ENCODE measurements around the gene ARL14EP. TPM values are rescaled to one million over a fixed set of nuclear protein-coding genes. Genes with fewer than 3 reads are reported as not detected.

Gene ARL14EP
- total RNA-seq, 1 donor from 2014 or later: 38.9 TPM

DNA sequence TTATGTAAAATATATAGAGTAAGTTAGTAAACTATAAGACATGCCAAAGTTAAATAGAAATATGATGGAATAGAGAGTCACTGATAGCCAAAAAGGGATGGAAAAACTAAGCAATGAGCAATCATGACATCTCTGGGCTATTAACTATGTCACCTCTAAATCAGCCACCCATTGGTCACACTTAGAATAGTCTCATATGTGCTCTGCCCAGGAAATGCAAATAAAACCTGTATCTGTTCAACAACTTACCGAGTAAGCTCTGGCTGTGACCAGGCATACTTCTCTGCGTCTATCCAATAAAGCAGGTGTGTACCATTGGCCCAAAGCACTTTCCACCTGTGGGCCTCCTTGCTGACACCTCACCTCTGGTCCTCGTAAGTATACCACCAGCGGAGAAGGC lies 1.6 kb upstream of the ARL14EP start:
- no peak for DNase-seq (ENCODE audit: missing footprints)
- ATAC-seq: no peak
- intact Hi-C loops (cut with DNase I): no loop called here

DNA sequence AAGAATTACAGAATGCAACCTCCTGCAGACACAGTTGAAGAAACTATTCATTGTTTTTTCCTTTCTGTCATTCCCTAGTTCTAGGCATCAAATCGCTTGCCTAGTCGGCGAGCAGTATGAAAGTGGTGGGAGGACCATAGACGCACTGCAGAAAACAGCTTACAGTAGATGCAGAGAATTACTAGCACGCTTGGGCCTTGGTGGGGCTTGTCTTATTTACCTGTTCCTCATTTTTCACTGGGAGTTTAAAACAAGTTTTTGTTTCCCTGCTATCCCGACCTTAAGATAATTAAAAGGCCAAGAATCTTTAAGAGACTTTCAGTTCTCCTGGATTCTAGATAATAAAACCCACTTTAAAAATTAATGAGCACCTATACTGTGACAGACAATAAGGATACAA lies 713 bp upstream of the ARL14EP start:
- DNase-seq (ENCODE audit: missing footprints) (no peak), ATAC-seq (no peak)
- intact Hi-C loops (cut with DNase I): no loop called here

DNA sequence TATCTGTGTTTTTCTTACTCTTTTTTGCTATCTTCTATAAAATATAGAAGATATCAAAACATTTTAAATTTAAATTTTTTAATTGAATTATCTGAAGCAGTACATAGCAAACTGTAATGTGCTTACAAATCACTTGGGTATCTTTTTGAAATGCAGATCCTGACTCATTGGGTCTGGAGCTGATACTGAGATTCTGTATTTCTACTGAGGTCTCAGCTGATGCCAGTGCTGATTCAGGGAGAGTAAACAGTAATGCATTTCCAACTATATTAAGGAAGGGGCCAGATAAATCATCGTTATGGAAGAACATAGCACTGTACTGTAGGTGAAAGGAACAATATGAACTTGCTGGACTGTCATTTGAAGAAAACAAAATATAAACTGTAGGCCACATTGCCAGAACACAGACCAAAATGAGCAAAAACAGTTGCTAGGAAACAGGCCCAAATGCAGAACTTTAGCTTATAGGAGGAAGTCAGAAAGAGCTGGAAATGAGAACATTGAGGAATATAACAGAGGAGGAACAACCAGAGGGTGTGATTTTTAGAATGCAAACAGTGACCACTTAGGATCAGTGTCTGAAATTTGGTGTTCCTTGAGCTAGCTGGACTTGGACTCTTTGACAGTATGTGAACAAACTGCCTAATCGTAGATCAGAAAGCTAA lies 3.3 kb downstream of the ARL14EP start:
- no peak for ATAC-seq
- intact Hi-C loops (cut with DNase I): no loop called here
- DNase-seq (ENCODE audit: missing footprints): no peak

DNA sequence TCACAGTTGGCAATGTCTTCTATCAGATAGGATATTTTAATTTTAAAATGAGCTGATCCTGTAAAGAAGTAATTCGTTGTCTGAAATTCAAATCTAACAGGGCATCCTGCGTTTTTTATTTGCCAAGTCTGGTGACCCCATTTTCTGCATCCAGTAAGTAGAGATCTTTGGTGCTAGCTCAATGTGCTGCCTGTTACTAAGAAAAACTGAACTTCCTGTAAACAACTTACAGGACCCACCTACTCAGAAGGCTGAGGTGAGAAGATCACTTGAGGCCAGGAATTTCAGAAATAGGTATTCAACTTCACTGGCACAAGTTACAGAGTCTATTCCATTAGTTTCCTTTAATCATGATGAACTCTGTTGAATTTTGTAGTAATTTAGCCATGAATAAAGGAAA lies 4.0 kb downstream of the ARL14EP start:
- ATAC-seq: no peak
- DNase-seq (ENCODE audit: missing footprints): no peak
- intact Hi-C loops (cut with DNase I): no loop called here

DNA sequence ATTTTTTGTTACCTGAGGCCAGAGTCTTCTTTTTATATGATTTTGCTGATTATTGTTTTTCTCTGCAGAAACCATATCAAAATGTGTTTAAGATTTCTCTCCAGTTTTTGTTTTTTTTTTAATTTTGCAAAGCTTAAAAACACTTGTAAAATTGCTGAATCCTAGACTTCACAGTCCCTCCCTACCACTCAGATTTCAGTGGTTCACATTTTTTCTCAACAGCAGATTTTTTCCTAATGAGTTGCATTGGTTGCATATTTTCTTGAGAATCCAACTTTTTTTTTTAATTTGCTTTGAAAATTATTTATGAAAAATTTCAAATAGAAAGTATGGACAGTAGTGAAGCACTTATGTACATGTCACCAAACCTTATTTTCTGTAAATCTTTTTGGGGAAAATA lies 5.8 kb downstream of the ARL14EP start:
- DNase-seq (ENCODE audit: missing footprints): no peak
- intact Hi-C loops (cut with DNase I): no loop called here
- ATAC-seq: no peak

DNA sequence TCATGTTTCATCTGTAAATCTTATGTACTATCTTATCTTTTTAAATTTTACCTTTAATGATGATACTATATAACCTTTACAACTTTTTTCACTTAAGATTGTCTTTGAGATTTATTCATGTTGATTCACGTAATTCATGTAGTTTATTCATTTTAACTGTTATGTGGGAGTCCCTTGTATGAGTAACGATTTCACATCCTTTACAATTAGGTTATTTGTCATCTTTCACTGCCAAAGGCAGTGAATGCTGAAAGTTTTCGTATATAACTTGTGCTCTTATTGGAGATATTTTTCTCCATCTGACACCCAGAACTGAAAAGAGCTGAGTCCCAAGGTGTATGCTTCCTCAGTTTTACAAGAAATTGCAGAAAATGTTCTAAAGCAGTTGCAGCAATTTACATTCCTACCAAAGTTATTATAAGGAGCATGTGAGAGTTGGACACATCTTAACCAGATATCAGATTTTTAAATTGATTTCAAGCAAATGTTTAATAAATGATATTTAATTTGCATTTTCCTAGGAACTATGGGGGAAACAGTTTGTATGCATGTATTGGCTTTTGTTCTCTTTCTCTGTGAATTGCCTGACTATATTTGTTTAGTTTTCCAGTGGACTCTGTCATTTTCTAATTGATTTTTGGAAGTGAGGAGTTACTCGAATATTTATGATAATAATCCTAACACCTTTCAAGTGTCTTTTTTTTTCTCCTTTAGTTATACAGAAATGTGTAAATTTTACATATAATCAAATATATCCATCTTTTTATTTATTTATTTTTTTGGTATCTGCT lies 6.4 kb downstream of the ARL14EP start:
- intact Hi-C loops (cut with DNase I): no loop called here
- DNase-seq (ENCODE audit: missing footprints): no peak
- no peak for ATAC-seq

DNA sequence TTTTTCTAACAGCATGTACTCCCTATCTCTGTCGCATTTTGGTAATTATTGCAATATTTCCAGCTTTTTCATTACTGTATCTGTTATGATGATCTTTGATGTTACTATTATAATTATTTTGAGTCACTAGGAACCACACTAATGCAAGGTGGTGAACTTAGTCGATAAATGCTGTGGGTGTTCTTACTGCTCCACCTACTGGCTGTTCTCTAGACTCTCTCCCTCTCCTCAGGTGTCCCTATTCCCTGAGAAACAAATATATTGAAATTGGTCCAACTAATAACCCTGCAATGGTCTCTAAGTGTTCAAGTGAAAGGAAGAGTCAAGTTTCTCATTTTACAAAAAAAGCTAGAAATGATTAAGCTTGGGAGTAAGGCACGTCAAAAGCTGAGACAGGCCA lies 10.5 kb downstream of the ARL14EP start:
- intact Hi-C loops (cut with DNase I): no loop called here

DNA sequence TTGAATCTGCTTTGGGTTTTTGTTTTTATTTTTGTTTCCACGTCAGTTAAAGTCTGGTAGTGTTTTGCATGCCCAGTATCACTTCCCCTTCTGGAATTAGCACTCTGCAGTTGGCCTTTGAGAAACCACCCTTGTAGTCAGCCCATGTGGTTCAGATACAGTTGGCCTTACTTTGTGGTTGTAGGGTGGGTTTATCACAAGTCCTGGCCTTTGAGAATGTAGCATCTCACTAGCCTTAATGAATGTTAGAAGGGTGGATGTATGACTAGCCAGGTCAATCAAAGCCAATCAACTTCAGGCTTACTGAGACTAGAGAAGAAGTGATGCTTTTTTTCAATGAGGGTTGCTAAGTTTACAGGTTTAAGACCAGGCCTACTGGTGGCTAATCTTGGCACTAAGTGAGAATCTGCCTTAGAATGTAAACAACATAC lies 19.8 kb downstream of the ARL14EP start:
- no peak for ATAC-seq
- intact Hi-C loops (cut with DNase I): no loop called here
- no peak for DNase-seq (ENCODE audit: missing footprints)

More for the DNA sequence above, 10.5 kb downstream of the ARL14EP start:
- DNase-seq (ENCODE audit: missing footprints) (no peak), ATAC-seq (peak; percentile 46)

DNA sequence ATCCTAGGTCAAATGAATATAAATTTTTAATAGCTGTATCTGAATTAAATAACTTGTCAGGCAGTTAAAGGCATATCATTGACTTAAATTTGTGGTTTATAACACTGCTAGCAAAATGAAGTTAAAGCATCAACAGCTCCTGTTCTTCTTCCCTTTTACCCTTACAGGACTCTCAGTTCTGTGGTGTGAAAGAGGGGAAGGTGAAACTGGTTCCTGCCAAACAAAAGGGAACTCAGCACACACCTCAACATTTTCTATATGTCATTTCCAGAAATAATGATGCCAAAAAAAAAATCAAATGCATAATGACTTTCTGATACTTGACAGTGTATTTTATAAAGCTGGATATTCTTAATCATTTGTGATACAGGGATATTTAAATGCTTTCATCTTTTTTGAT lies 21.2 kb downstream of the ARL14EP start:
- ATAC-seq (no peak), DNase-seq (ENCODE audit: missing footprints) (no peak)
- intact Hi-C loops (cut with DNase I): no loop called here

DNA sequence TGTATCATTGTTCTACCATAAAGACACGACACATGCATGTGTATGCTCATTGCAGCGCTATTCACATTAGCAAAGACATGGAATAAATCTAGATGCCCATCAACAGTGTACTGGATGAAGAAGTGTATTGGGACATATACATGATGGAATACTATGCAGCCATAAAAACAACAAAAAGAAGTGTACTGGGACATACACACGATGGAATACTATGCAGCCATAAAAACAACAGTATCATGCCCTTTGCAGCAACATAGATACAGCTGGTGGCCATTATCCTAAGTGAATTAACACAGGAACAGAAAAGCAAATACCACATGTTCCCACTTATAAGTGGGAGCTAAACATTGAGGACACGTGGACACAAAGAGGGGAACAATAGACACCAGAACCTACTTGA lies 22.7 kb downstream of the ARL14EP start:
- DNase-seq (ENCODE audit: missing footprints): no peak
- intact Hi-C loops (cut with DNase I): loop anchor here (2.0 to 5.0 kb wide), 3 partner anchors 242 to 571 kb away; partner anchors contain the start of gene MPPED2
- ATAC-seq: no peak

DNA sequence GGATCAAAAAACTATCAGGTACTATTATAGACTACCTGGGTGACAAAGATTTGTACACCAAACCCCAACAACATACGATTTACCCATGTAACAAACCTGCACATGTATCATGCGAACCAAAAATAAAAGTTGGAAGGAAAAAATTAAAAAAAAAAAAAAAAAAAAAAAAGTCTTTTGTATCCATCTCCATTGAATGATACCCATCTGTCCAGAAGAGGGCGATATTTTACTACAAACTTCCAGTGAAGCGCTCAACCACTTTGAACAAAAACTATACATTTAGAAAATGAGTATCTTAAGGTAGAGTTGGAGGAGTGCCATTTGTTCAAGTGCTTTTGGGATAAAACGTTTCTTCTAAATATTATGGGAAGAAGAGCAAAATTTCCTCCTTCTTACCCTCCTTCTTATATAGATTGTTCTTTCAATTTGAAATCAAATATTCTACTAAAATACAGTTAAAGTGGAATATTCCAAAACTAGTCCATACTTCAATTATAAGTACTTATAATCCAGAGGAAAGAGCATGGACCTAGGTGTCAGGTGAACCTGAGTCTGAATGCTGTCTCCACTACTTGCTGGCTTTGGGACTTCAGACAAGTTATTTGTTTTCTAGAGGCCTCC lies 23.3 kb downstream of the ARL14EP start:
- intact Hi-C loops (cut with DNase I): loop anchor here (2.0 to 5.0 kb wide), 3 partner anchors 241 to 571 kb away; partner anchors contain the start of gene MPPED2
- DNase-seq (ENCODE audit: missing footprints) (no peak), ATAC-seq (no peak)

DNA sequence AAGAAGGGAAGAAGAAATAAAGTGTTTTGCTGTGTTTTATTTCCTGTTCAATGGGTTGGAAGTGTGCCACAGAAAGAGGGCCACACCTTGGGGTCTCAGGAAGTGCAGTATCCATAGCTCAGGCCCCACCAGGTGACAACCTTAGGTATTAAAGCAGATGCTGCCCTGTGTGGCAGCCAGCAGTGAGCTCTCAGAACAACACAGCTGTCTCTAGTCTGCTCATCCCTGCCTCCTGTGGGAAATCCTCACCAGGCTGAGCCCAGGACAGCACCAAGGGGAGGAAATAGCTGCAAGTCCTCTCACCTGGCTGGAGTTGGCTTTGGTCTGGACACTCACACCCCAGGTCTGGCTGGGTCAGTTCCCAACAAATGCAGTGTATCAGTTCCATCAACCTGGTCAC lies 25.1 kb downstream of the ARL14EP start:
- intact Hi-C loops (cut with DNase I): loop anchor here (5.0 kb wide), 1 partner anchor 239 kb away; the partner anchor contains the start of gene MPPED2
- no peak for ATAC-seq
- no peak for DNase-seq (ENCODE audit: missing footprints)

DNA sequence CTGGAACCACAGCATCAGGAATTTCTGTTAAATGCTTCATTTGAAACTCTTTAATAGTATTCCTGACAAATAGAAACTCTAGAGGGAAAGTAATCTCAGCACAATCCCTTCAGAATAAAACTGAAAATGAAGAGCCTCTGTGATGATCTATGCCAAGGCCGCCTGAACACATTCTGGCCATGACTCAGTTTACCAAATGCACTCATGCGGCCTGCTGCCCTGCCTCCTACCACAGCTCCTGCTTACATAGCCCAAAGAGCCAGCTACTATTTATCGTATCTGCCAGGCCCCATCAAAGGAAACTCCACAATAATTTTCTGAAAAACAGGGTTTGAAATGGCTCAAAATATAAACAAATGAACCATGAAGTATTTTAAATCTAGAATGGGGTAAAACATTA lies 27.0 kb downstream of the ARL14EP start:
- DNase-seq (ENCODE audit: missing footprints) (no peak), ATAC-seq (no peak)
- intact Hi-C loops (cut with DNase I): loop anchor here (2.0 to 5.0 kb wide), 2 partner anchors 237 to 295 kb away; partner anchors contain the start of gene MPPED2

DNA sequence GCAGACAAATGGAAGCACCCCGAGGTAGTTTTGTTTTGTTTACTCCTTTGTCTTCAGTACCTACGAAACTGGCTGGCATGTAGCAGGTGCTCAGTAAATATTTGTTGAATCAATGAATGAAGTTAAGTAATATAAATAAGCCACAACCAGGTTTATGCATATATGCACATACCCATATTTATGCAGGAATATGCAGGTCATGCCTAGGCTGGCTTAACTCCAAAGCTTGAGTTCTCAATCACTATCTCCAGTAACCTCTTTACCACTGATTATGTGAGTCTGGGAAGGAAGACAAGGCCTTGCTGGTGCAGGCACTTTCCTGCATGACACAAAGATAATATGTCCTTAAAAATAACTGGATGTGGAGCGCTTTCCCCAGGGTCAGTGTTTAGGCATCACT lies 27.5 kb downstream of the ARL14EP start:
- ATAC-seq (no peak), DNase-seq (ENCODE audit: missing footprints) (no peak)
- intact Hi-C loops (cut with DNase I): loop anchor here (2.0 kb wide), 1 partner anchor 294 kb away; no protein-coding TSS in a partner anchor

DNA sequence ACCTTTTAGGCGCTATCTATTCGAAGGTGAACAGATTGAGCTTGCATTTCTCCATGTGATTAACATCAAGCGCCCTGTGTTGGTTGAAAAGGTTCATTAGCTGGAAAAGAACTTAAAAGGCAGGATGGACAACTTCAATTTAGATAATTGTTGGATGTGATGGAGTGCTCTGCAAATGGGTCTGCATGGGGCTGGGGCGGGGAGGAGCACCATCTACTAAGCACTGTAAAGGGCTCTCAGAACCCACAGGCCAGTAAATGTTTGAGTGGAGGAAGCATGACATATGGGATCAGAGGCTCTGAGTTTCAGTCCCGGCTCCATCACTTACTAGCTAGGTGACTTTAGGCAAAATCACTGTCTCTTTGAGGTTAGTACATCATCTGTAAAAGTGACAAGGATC lies 28.2 kb downstream of the ARL14EP start:
- intact Hi-C loops (cut with DNase I): loop anchor here (2.0 kb wide), 1 partner anchor 294 kb away; no protein-coding TSS in a partner anchor
- DNase-seq (ENCODE audit: missing footprints) (no peak), ATAC-seq (no peak)

DNA sequence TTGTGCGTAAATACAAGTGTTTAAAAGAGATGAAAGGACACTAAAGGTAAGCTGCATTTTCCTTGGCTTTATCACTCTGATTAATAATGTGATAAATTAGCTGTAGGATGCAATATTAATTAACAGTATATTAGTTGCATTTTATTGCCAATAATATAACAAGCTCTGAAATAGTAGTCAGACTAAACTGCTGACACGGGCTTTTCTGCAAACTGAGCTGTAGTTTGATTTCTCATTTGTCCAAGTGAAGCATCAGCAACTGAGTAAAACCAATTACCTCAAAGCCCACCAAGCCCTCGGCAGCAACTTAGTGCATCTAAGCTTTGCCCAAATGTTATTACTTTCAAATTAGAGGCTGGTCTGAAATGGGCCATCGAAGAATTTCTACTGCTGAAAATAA lies 33.5 kb downstream of the ARL14EP start:
- ATAC-seq: no peak

DNA sequence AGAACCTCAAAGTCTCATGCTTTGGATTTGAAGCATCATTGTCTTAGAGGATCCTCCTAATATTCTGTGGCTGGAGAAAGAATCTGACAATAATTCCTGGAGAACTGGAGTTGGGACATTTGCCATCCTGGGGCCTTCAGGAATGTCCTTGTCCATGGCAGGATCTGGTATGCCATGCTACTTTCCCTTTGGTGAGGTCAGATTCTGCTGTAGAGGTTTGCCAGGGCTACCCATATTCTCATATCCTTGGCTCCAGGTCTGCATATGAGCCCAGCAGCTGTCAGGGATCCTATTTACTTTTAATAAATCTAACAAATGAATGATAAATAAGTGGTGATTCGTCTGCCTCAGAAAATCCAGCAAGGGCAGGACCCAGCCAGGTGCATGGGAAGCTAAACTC lies 35.0 kb downstream of the ARL14EP start:
- intact Hi-C loops (cut with DNase I): loop anchor here (5.0 kb wide), 1 partner anchor 64 kb away; no protein-coding TSS in a partner anchor
- DNase-seq (ENCODE audit: missing footprints) (no peak), ATAC-seq (peak; percentile 56)

More for the DNA sequence above, 33.5 kb downstream of the ARL14EP start:
- intact Hi-C loops (cut with DNase I): loop anchor here (5.0 kb wide), 1 partner anchor 66 kb away; no protein-coding TSS in a partner anchor
- no peak for DNase-seq (ENCODE audit: missing footprints)

DNA sequence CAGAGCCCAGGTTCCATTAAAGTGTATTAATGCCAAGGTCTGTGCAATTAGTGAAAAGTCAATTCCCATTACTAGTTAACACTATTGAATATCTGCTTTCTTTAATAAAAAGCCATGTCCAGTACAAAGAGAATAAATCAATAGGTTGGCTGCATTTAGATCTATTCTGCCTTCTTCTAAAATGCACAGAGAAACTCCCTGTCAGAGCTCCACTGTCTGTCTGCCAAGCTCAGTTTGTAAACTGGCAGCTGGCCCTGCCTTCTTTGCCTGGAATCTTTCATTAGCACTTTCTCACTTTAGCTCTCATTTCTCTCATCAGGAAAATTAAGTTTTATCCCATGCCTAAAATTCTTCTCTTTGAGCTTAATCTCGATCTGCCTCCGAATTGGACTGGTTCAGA lies 35.6 kb downstream of the ARL14EP start:
- peak; percentile 43 for ATAC-seq
- no peak for DNase-seq (ENCODE audit: missing footprints)
- intact Hi-C loops (cut with DNase I): loop anchor here (5.0 kb wide), 1 partner anchor 64 kb away; no protein-coding TSS in a partner anchor

DNA sequence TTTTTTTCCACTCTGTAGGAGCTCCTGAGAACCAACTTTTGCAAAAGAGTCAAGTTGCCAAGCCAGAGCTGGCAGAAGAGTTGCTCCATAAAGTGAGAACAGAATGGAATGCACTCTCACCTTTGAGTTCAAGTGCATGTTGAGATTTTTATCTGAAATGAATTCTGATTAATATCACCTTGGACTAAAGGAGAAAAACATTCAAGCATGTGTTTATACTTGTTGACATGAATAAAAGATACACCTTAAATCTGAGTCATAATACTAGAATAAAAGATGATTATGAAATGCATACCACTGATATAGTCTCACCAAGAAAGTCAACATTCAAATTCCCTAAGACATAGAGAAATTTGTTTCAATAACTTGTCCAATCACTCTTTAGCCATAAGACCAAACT lies 37.8 kb downstream of the ARL14EP start:
- DNase-seq (ENCODE audit: missing footprints): no peak
- intact Hi-C loops (cut with DNase I): no loop called here
- ATAC-seq: no peak

All from Right ventricle myocardium inferior (tissue), 1 donor.